AG04450 (cell line): ENCODE data around the gene LRRC4. TPM values are rescaled to one million over a fixed set of nuclear protein-coding genes. Genes with fewer than 3 reads are reported as not detected.

ENCODE experiments used
- CTCF ChIA-PET: fragments of 300-600, 350-600 bp; formaldehyde crosslinking; extraction: SDS; loops from one replicate; lab custom pipeline; 2022; ENCODE audit warnings: antibody characterized with exemption, inconsistent platforms; lab: Charles Lee
- POLR2A ChIA-PET: fragments of 350-600 bp; formaldehyde crosslinking; extraction: SDS; loops from one replicate; lab custom pipeline; 2021; ENCODE audit warnings: antibody characterized with exemption, inconsistent platforms; lab: Yijun Ruan, JAX
- DNase-seq: peaks from one replicate; pipeline ENCODE4 v3.0.0-alpha.2; 2011; ENCODE audit warnings: low read depth, low spot score
- H3K27ac ChIP-seq: one replicate; pipeline ENCODE4 v1.5.1; 2012; ENCODE audit warnings: low read depth, low read length, control low read depth
- H3K27me3 ChIP-seq: one replicate; pipeline ENCODE4 v1.6.0; 2012; ENCODE audit warnings: low read length; ENCODE audit not compliant: control insufficient read depth, insufficient read depth
- H3K4me3 ChIP-seq: 2 replicates; pipeline ENCODE4 v1.5.1; 2011; ENCODE audit warnings: mild to moderate bottlenecking, low read depth, low read length, control low read depth
- H3K9me3 ChIP-seq: 2 replicates; pipeline ENCODE4 v1.5.1; 2012; ENCODE audit warnings: low read length; ENCODE audit not compliant: control insufficient read depth, insufficient read depth
- CTCF ChIP-seq: IDR thresholded peaks from 2 replicates; pipeline ENCODE4 v1.5.1; 2011; ENCODE audit warnings: low read depth, low read length, control low read depth, inconsistent platforms
- polyA plus RNA-seq: library from polyadenylated mRNA; depleted of rRNA; stranded (reverse); fragments of >200 nt; gene quantifications from 2 replicates; pipeline ENCODE4 v1.2.3, GENCODE V29; 2011

The LRRC4 gene
- polyA plus RNA-seq, 1 experiment: 0.35 TPM

DNA sequence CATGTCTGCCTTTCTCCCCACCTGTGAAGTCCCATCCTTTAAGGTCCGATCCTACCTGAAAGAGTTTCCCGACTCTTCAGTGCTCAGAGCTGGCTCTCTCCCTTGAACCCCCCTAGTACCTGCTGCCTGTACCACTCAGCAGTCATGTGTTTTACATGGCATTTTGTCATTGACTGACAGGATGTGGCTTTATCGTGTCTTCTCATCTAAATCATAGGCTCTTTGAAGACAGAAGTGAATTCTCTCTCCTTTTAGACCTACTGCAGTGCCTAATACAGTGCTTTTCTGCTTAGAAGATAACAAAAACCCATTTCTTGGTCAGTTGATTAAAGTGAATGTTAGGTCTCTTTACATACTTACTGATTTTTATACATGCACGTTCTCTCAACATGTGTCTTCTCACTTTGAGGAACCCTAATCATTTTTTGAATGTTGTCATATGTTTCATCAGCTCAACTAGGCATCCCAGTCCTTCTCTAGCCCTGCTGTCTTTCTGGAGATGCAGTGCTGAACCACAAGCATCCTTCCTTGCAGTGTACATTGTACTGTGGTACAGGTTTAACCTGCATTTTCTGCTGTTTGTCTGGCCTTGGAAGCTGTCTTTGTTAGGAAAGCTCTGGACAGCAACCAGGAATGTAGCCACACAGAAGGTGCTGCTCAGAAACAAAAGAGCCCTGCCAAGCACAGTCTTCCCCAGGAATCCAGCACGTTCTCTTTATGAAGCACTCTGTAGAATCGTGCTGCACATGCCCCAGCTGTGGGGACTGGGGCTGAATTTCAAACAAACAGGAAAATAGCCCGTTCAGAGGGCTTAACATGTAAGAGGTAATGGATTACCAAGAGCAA lies 28.1 kb upstream of the LRRC4 start:
- Histone ChIP-seq H3K27me3 (no peaks in the 10 kb centered on the region), H3K27ac (no peak overlapping the region), H3K9me3 (no peaks in the 10 kb centered on the region), H3K4me3 (no peak overlapping the region)
- CTCF ChIA-PET: interaction anchor here (0.9 to 1.1 kb wide), 3 partner anchors 10 to 150 kb away, joined by 3 read pairs; no protein-coding TSS in a partner anchor
- POLR2A ChIA-PET: no interaction called here
- DNase-seq: no peak
- TF ChIP-seq CTCF: no peak

DNA sequence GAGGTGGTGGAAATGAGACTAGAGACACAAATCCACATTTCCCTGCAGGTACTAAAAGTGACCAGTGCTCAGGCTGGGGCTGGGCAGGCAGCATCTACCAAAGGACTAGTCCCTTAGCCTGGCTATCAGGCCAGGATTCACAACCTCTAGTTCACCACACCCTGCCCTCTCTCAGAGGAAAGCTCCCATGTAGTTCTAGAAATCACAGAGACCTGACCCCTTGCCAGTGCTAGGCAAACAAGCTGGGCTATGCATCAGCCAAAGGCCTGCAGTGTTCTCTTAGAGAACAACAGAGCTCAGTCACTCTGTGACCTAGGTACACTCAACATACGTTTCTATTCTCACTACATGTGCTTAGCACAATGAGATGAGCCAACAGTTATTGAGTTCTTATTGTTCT lies 26.7 kb upstream of the LRRC4 start:
- CTCF ChIA-PET: interaction anchor here (0.6 to 1.1 kb wide), 3 partner anchors 152 to 601 kb away, joined by 3 to 5 read pairs (median 3); no protein-coding TSS in a partner anchor

GRCh38 chr7:128056901-128057300 lies 25.7 kb upstream of the LRRC4 start:
- POLR2A ChIA-PET: no interaction called here
- Histone ChIP-seq H3K27ac (peak overlapping the region; percentile 4), H3K4me3 (no peak overlapping the region), H3K27me3 (no peaks in the 10 kb centered on the region), H3K9me3 (no peaks in the 10 kb centered on the region)
- DNase-seq: peak; percentile 54
- TF ChIP-seq CTCF: no peak
- CTCF ChIA-PET: no interaction called here

More for the DNA sequence above, 26.7 kb upstream of the LRRC4 start:
- Histone ChIP-seq H3K27ac (no peak overlapping the region), H3K9me3 (no peaks in the 10 kb centered on the region), H3K27me3 (no peaks in the 10 kb centered on the region), H3K4me3 (no peak overlapping the region)
- DNase-seq: no peak
- TF ChIP-seq CTCF: no peak
- POLR2A ChIA-PET: no interaction called here

- CTCF ChIA-PET: no interaction called here
- POLR2A ChIA-PET: no interaction called here
These were observed 24.4 kb upstream of the LRRC4 start for GRCh38 chr7:128055637-128056036.

More at GRCh38 chr7:128055637-128056036, 24.4 kb upstream of the LRRC4 start:
- no peak overlapping the region for H3K4me3 ChIP-seq
- H3K27me3 ChIP-seq: no peaks in the 10 kb centered on the region
- no peak for TF ChIP-seq CTCF
- H3K27ac ChIP-seq: no peak overlapping the region
- no peaks in the 10 kb centered on the region for H3K9me3 ChIP-seq
- DNase-seq: no peak
